ENCODE data around the gene OTOF. TPM values are rescaled to one million over a fixed set of nuclear protein-coding genes. Genes with fewer than 3 reads are reported as not detected.

The OTOF gene
- not detected in 2 replicates for total RNA-seq (2014; rRNA removed; shearing (Covaris generic); ENCODE audit: low replicate concordance)

DNA sequence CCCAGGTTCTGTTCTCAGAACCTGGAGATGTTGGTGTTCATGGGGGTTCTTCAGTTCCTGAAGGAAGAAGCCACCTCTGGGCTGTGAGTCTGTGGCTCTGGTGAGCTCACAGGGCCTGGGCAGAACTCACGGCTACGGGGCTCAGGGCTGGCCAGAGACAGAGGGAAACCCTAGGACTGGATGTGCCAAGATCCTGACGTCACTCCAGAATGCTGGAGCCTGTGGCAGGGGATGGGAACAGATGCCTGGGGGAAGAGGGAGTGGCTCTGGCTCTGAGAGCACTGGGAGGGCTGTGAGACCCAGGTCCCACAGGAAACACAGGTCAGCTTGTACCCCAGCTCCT is at the start of gene OTOF:
Gene OTOF (minus strand): TSS at position 214 of the 343 bp plus-strand sequence.
- Histone ChIP-seq H3K27me3 (no peaks in the 10 kb centered on the region), H3K4me3 (no peak within 1 kb of the TSS), H3K36me3 (no peaks in the 10 kb centered on the region), H3K9me3 (no peaks in the 10 kb centered on the region)
- DNase-seq: peak; percentile 84

DNA sequence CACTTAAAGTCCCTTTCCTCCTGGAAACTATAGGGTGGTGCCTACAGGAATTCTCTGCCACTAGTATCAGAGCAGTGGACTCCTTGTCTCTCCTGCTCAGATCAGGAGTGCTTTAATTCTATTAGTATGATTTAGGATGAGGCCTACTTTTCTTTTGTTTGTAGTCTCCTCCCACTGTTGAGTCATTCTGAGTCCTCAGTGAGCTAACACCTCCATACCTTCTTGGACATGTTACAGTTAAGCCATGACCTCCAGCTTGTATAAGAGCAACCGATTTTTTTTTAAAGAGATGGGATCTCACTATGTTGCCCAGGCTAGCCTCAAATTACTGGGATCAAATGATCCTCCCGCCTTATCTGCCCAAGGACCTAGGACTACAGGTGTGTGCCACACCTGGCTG is 48.7 kb upstream of the OTOF start:
- no peaks in the 10 kb centered on the region for H3K36me3 ChIP-seq
- H3K27me3 ChIP-seq: no peaks in the 10 kb centered on the region; the same call in 1 of the 2 replicates
- H3K9me3 ChIP-seq: no peaks in the 10 kb centered on the region
- no peak overlapping the region for H3K4me3 ChIP-seq
- no peak for DNase-seq

DNA sequence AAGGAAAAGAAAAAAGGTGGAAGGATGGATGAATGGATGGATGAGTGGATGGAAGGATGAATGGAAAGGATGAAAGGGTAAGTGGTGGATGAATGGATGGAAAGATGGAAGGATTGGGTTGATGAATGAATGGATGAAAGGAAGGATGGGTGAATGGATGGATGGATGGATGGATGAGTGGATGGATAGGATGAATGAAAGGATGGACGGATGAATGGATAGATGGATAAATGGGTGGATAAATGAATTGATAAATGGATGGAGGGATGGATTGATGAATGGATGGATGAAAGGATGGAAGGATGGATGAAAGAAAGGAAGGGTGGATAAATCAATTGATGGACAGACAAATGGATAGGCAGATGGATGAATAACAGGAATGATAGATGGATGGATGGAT is 48.2 kb upstream of the OTOF start:
- H3K36me3 ChIP-seq: no peaks in the 10 kb centered on the region
- no peaks in the 10 kb centered on the region for H3K9me3 ChIP-seq
- DNase-seq: no peak
- H3K4me3 ChIP-seq: no peak overlapping the region
- H3K27me3 ChIP-seq: peaks cover 2% of the 10 kb centered on the region

DNA sequence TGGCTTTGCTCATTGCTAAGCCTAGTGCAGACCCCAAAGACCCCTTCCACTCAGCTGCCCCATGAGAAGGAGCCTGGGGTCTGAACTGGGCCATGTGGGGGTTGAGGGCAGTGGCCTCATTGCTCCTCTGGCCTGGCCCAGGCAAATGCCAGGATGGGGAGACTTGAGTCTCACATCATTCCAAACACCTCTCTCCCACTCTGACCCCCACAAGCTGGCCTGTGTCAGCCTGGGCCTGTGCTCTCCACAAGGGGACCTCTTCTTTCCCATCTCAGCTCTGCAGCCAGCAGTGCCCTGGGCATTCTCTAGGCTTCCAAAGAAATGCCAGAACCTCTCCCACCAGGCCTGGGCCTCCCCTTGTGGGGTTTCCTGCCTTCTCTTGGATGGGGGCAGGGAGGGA is 45.8 kb upstream of the OTOF start:
- H3K36me3 ChIP-seq: no peaks in the 10 kb centered on the region
- DNase-seq: no peak
- peaks cover 17% of the 10 kb centered on the region for H3K27me3 ChIP-seq
- H3K9me3 ChIP-seq: no peaks in the 10 kb centered on the region
- no peak overlapping the region for H3K4me3 ChIP-seq

DNA sequence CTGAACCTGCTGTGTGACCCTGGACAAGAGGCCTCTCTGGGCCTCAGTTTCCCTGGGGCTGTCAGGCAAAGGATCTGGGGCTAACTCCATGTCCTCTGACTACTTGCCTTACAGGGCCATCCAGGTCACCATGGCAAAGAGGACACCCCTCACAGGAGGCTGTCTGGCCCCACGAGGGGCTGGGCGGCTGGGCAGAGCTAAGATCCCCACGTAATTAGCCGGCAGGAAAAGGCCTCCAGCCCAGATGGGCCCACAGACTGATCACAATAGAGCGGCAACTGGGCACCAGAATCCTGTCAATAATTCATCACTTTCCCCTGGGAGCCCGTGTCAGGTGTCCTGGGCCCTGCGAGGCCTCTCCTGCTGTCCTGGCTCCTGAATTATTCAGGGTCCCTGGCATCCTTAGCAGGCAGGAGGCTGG is 44.8 kb upstream of the OTOF start:
- H3K4me3 ChIP-seq: no peak overlapping the region
- no peak for DNase-seq
- H3K36me3 ChIP-seq: no peaks in the 10 kb centered on the region
- peaks cover 17% of the 10 kb centered on the region for H3K27me3 ChIP-seq
- H3K9me3 ChIP-seq: no peaks in the 10 kb centered on the region

DNA sequence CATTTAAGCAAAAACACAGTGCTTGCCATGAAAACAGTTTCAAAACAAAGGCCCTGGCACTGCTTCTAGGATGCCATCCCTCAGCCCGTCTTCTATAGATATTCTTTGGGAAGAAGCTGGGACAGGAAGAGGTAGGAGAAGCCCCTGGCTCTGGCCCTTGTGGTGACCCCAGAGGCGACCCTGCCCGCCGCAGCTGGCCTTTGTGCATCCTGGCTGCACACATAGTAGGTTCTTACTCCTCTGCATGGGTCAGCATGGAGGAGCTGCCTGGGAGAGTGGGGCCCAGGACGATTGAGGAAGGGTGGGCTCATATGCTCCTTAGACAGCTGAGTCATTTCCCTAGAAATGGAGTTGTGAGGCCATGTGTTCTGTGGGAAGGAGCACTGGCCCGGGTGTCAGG is 44.4 kb upstream of the OTOF start:
- DNase-seq: no peak
- Histone ChIP-seq H3K4me3 (no peak overlapping the region), H3K27me3 (peaks cover 17% of the 10 kb centered on the region), H3K9me3 (no peaks in the 10 kb centered on the region), H3K36me3 (no peaks in the 10 kb centered on the region)

DNA sequence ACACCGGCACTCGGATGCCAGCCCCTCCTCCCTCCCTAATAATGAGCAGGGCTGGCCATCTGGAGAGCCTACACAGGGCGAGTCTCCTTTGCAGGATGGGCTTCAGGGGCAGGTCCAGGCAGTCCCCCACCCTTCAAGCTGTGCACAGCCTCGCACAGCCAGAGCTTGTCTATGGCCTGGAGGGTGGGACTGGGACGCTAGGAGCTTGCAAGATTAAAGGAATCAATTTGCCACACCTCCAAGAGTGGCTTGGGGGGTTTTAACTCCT is 43.9 kb upstream of the OTOF start:
- Histone ChIP-seq H3K4me3 (no peak overlapping the region), H3K27me3 (peaks cover 17% of the 10 kb centered on the region), H3K9me3 (no peaks in the 10 kb centered on the region), H3K36me3 (no peaks in the 10 kb centered on the region)
- DNase-seq: no peak

DNA sequence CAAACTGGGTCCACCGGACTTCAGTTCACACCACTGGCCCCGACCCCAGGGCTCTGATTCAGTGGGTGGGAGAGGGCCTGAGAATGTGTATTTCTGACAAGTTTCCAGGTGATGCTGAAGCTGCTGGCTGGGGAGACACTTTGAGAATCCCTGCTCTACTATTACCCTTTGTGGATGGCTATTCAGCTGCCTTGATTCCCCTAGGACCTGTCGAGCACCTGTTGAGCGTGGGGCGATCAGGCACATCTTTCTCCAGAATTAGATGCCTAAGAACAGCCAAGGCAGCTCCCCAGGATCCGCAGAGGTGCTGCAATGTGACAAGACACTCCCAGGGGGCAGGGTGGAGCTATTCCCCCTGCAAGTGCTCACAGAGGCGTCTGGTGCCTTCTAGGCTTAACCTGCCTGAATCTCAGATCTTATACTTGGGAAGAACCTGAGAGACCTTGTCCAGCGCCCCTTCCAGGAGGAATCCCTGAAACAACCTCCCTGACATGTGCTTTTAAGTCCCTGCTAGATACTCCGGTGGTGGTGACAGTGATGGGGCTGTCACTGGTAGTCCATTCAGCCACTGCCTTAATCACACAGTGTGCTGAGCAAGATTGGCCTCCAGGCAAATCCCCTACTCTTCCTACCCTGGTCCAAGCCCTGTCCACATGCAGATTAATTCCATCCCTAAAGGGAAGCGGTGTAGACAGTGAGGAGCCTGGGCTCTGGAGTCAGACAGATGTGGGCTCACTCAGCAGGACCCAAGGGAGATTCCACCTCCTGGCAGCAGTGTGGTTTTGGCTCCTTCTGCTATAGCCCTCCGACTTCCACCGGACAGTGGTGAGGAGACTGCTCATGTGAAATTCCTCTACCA is 43.4 kb upstream of the OTOF start:
- Histone ChIP-seq H3K27me3 (peaks cover 17% of the 10 kb centered on the region), H3K9me3 (no peaks in the 10 kb centered on the region), H3K36me3 (no peaks in the 10 kb centered on the region), H3K4me3 (no peak overlapping the region)
- peak; percentile 10 for DNase-seq

DNA sequence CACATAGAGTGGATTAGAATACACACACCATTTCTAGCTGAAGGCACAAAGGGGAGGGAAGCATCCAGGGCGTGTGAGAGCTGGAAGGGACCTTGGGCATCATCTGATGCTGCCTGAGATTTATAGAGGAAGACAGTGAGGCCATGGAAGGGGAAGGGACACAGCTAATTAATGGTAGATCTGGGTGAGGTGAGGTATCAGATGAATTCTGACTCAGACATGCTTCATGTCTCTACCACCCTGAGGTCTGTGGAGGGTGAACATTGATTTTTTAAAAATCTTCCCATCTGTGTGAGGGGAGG is 42.2 kb upstream of the OTOF start:
- H3K4me3 ChIP-seq: no peak overlapping the region
- no peaks in the 10 kb centered on the region for H3K9me3 ChIP-seq
- no peaks in the 10 kb centered on the region for H3K36me3 ChIP-seq
- DNase-seq: no peak
- peaks cover 17% of the 10 kb centered on the region for H3K27me3 ChIP-seq

DNA sequence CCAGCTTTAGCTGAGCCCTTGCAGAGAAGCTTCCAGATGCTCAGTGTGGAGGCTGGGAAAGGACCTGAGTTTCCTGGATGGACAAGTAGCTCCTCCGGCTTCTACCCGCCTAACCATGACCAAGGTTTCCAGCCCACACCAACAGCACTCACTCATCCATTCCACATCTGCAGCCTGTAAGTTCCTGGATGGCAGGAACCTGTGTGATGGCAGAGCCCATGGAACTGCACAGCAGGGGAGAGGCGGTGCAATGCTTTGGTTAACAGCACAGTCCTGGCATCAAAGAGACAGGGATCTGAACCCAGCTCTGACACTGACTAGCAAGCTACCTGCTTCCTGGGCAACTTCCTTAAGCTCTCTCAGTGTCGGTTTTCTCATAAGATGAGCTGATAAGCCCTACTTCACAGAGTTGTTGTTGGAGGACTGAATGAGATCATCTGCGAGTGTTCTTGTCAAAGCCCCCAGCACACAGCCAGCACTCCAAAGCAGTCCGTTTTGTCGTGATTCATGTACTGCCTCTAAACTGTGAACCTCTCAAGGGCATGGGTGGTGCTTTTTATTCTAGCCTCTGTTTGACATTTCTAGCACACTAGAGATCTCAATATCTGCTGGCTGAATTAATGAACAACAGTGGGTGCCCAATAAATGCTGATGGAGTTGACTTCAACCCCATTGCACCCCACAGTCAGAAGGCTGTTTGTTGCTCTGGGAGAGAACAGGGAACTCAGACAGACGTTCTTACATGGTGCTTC is 41.6 kb upstream of the OTOF start:
- peaks cover 17% of the 10 kb centered on the region for H3K27me3 ChIP-seq
- H3K9me3 ChIP-seq: no peaks in the 10 kb centered on the region
- no peak overlapping the region for H3K4me3 ChIP-seq
- no peaks in the 10 kb centered on the region for H3K36me3 ChIP-seq
- DNase-seq: no peak

DNA sequence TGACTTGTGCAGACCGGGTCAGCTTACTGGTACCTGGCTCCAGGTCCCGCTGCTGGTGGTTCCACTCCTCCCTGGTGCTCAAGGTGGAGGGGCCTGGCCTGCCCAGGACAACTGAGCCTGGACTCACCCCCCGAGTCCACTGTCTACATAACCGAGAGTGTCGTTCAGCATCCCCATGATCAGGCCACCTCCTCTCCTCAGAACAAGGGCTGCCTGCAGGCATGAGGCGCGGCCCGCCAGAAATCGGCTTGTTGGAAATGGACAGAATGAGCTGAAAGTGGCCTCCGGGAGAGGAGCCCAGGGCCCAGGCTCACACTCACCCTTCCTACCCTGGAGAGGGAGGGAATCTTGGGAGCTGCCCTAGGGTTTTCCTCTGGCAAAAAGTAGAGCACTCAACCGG is 38.9 kb upstream of the OTOF start:
- DNase-seq: no peak
- H3K27me3 ChIP-seq: peaks cover 17% of the 10 kb centered on the region

DNA sequence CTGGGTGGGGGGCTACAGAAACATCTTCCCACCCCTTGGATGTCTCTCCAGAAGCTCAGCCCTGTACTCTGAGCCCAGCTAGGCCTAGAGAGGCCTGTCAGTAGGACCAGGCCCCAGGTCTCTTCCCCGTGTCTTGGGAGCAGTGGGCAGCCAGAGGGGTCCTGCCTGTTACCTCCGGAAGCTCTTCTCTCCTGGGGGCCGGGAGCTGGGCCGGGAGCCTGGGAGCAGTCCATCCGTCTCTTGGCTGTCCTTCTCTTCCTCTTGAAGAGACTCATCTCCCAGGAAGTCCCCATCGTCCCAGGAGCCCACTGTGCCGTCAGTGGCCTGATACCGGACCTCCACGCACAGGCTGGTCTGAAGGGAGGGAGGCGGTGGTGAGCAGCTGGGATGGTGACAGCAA is 38.3 kb upstream of the OTOF start:
- no peak for DNase-seq
- H3K27me3 ChIP-seq: peaks cover 16% of the 10 kb centered on the region
- no peaks in the 10 kb centered on the region for H3K9me3 ChIP-seq
- no peak overlapping the region for H3K4me3 ChIP-seq
- no peaks in the 10 kb centered on the region for H3K36me3 ChIP-seq

More for the DNA sequence above, 38.9 kb upstream of the OTOF start:
- Histone ChIP-seq H3K9me3 (no peaks in the 10 kb centered on the region), H3K4me3 (no peak overlapping the region), H3K36me3 (no peaks in the 10 kb centered on the region)

DNA sequence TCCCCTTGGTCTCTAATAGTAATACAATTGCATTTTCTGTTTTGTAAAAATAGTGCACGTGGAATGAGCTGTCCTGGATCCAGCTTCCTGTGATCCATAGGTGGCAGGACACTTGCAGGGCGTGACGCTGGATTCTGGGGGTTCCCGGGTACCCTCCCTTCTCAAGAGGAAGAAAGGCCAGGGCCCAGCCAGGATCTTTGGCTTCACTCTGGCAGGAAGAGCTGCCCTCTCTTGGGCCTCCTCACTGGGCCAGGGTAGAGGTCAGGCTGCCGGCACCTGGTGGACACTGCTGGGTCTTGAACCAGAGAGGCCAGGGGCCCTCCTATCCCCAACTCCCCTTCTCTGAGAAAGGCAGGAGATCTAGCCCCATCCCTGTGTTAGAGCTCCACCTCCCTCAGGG is 37.8 kb upstream of the OTOF start:
- DNase-seq: no peak

DNA sequence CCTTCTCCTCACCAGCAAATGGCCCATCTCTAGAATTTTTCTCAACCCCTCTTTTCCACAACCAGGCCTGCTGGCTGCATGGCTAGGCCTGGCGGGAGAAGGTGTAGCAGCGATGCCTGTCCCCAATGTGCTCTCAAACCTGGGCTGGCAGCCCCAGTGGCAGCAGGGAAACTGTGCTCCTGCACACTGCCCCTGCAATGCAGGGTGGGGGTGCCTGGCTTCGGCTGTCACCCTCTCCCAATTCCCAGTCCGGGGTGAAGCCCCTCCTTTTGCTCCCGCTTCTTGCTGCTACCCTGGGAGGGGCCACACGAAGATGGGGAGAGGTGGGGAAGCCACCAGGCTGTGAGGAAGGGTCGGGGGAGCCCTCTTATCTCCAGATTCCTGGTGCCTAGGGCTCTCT is 36.1 kb upstream of the OTOF start:
- DNase-seq: no peak
- H3K27me3 ChIP-seq: no peaks in the 10 kb centered on the region
- H3K4me3 ChIP-seq: no peak overlapping the region
- H3K36me3 ChIP-seq: no peaks in the 10 kb centered on the region
- no peaks in the 10 kb centered on the region for H3K9me3 ChIP-seq

More for the DNA sequence above, 37.8 kb upstream of the OTOF start:
- Histone ChIP-seq H3K36me3 (no peaks in the 10 kb centered on the region), H3K4me3 (no peak overlapping the region), H3K27me3 (peaks cover 11% of the 10 kb centered on the region), H3K9me3 (no peaks in the 10 kb centered on the region)

DNA sequence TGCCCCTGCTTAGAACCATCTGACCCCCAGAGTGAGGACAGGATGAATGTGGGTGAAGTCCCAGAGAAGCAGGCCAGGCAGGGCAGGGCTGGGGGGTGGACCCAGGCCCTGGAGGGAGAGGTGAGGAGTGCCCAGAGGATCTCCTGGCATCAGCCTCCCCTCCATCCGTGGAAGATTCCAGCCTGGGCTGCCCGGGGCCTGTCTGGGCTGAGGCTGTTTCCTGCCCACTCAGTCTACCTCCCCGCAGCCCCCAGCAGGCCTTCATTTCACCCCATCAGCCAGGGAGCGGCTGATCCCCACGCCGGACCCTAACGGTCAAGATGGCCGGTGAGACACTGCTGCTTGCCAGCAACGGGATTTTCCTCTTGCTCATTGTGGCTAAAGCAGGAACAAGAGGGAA is 35.3 kb upstream of the OTOF start:
- H3K36me3 ChIP-seq: no peaks in the 10 kb centered on the region
- H3K27me3 ChIP-seq: no peaks in the 10 kb centered on the region
- no peak for DNase-seq
- no peaks in the 10 kb centered on the region for H3K9me3 ChIP-seq
- no peak overlapping the region for H3K4me3 ChIP-seq

DNA sequence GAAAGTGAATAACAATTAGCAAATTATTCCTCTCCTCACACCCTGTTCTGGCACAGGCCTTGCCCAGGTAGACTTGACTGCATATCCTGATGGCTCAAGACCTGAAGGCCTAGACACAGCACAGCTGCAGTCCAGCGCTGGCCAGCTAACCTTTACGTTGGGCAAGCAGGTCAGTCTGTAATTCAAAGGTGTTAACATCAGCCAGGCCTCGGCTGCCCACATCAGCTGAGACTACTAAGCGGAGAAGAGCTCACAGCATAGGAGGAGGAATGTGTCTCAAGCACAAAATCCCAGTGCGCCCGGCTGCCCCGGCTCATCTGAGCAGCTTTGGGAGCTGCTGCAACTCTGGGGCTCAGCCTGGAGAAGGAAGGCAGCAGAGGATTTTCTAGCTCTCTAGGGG is 33.5 kb upstream of the OTOF start:
- H3K9me3 ChIP-seq: no peaks in the 10 kb centered on the region
- H3K36me3 ChIP-seq: no peaks in the 10 kb centered on the region
- H3K27me3 ChIP-seq: no peaks in the 10 kb centered on the region
- no peak for DNase-seq
- H3K4me3 ChIP-seq: no peak overlapping the region

DNA sequence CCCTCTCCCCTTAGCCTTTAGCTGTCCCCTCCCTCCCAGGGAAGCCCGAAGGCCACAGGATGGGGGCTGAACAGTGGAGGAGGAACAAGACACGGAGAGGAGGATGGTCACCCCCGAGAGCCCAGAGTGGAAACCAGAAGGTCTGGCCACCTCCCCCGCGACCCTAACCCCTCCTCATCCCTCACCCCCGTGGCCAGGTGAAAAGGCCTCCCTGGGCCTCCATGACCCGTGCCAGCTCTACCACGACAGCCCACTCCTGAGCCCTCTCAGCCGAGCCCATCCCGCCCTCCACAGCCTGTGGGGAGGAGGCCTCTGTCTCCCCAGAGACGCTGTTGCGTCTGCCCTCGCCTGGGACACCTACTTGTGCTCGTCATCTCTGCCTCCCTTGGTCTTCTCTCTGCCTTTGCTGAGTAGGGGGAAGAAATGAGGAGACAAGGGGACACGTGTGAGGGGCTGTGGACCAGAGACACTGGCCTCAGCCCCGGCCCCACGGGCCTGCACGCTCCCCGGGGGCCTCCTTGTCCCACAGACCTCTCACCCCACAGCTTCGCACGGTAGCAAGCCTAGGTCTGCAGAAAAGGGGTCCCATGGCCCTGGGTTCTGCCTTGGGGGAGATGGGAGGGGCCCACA is 32.5 kb upstream of the OTOF start:
- no peak for DNase-seq
- no peaks in the 10 kb centered on the region for H3K9me3 ChIP-seq
- no peak overlapping the region for H3K4me3 ChIP-seq
- no peaks in the 10 kb centered on the region for H3K36me3 ChIP-seq
- H3K27me3 ChIP-seq: no peaks in the 10 kb centered on the region

DNA sequence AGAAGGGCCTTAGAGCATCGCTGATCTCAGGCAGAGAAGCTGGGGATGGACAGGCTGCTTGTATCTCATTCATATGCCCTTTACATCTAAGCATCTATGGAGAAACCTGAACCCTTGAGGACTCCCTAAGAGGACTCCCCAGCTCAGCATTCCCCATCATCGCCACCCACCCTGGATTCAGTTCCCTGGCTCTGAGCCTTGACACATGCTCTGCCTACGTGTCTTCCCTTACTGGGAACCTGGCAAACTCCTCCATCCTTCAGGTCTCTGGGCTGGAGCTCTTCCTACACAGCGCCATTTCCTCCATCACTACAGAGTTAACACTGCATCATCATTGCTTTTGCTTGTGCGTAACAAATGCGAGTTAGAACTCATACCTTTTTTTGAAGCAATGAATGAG is 31.2 kb upstream of the OTOF start:
- Histone ChIP-seq H3K27me3 (no peaks in the 10 kb centered on the region), H3K36me3 (no peaks in the 10 kb centered on the region), H3K9me3 (no peaks in the 10 kb centered on the region), H3K4me3 (no peak overlapping the region)
- no peak for DNase-seq

Measured in MG63 (cell line).